ENCODE measurements around the gene OGFOD3. TPM values are rescaled to one million over a fixed set of nuclear protein-coding genes. Genes with fewer than 3 reads are reported as not detected.
A peak's percentile ranks its signal among the peaks of the same experiment; 100 is the strongest.

Gene OGFOD3
- total and polyA plus RNA-seq, 5 donors = 27.9 to 34.0 (median 28.9) TPM

DNA sequence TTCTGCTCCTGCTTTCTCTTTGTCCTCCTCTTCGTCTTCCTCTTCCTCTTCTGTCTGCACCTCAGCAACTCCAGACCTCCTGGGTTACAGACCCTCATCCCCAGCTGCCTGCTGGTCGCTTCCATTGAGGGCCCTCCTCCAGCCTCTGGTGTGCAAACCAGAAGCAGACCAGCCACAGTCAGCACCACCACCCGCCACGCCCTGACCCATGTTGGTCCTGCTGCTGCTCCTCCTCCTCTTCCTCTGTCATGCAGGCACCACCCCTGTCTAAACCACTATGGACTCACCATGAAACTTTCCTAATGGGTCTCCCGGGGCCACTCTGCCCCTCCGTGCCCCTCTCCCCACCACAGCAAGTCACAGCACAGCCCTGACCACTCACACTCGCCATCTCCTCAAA lies 11.4 kb upstream of the OGFOD3 start:
- no peak overlapping the region for H3K27ac ChIP-seq (ENCODE audit: low read length)
- H3K4me3 ChIP-seq (ENCODE audit: low read length) = no peak overlapping the region
- H3K9me3 ChIP-seq (ENCODE audit: control insufficient read depth, low read length) = no peaks in the 10 kb centered on the region
- 88% methylated on average over 7 of the region's 7 CpGs for WGBS
- ATAC-seq = no peak
- intact Hi-C loops (cut with DNase I) = no loop called here
- H3K4me1 ChIP-seq (ENCODE audit: control insufficient read depth, insufficient read depth, low read length) = no peaks in the 10 kb centered on the region
- no peak for DNase-seq
- no peaks in the 10 kb centered on the region for H3K27me3 ChIP-seq (ENCODE audit: control insufficient read depth, insufficient read depth)

GRCh38 chr17:82428546-82428945 lies 10.2 kb upstream of the OGFOD3 start:
- H3K4me3 ChIP-seq (ENCODE audit: low read length) = no peak overlapping the region
- intact Hi-C loops (cut with DNase I) = no loop called here
- no peak overlapping the region for H3K27ac ChIP-seq (ENCODE audit: low read length)
- H3K4me1 ChIP-seq (ENCODE audit: control insufficient read depth, insufficient read depth, low read length) = no peaks in the 10 kb centered on the region
- H3K27me3 ChIP-seq (ENCODE audit: control insufficient read depth, insufficient read depth) = no peaks in the 10 kb centered on the region
- WGBS = 95% methylated on average over 3 of the region's 3 CpGs
- DNase-seq (no peak), ATAC-seq (no peak)
- no peaks in the 10 kb centered on the region for H3K9me3 ChIP-seq (ENCODE audit: control insufficient read depth, low read length)

- Histone ChIP-seq H3K27ac (ENCODE audit: low read length) (no peak overlapping the region), H3K4me1 (ENCODE audit: control insufficient read depth, insufficient read depth, low read length) (no peaks in the 10 kb centered on the region), H3K27me3 (ENCODE audit: control insufficient read depth, insufficient read depth) (no peaks in the 10 kb centered on the region), H3K9me3 (ENCODE audit: control insufficient read depth, low read length) (no peaks in the 10 kb centered on the region), H3K4me3 (ENCODE audit: low read length) (no peak overlapping the region)
- WGBS = 98% methylated on average over 2 of the region's 2 CpGs
- ATAC-seq (no peak), DNase-seq (no peak)
- intact Hi-C loops (cut with DNase I) = no loop called here
Observed at GRCh38 chr17:82424863-82425159, 6.4 kb upstream of the OGFOD3 start.

DNA sequence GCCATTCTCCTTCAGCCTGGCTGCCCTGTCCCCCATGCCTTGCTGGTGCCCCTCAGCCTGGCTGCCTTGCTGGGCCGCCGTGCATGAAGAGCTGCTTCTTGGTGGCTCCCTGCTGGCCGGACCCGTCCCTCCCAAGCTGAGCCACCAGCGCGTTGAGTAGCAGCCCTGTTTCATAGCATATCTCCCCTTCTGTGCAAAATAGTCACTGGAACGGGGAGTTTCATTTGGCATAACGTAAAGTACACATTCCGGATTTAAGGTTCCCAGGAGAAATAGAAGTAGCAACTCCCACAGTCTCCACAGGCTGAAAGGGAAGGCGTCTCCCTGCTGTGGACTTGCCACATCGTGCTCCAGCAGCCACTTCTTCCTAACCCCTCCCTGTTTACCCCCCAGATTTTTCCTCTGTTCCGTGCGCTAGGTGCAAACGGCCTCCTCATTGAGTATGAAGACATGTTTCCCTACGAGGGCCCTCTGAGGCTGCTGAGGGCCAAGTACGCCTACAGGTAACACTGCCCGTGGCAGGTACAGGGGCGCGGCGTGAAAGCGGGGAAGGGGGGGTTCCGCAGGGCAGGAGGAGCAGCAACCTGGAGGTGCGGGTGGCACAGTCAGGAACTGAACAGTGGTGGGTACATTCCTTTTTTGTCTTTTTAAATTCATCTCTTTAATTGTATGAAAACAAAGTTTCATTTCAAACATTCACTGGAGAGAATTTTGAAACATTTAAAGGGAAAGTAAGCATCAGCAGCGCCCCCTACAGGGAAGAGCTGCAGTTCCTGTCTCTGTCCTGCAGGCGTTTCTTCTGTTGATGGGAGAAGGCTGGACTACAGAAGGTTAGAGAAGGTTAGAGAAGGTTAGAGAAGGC lies 5.8 kb upstream of the OGFOD3 start:
- intact Hi-C loops (cut with DNase I) = no loop called here
- Histone ChIP-seq H3K4me3 (ENCODE audit: low read length) (no peak overlapping the region), H3K9me3 (ENCODE audit: control insufficient read depth, low read length) (no peaks in the 10 kb centered on the region), H3K27ac (ENCODE audit: low read length) (no peak overlapping the region), H3K4me1 (ENCODE audit: control insufficient read depth, insufficient read depth, low read length) (no peaks in the 10 kb centered on the region), H3K27me3 (ENCODE audit: control insufficient read depth, insufficient read depth) (no peaks in the 10 kb centered on the region)
- WGBS = 77% methylated on average over 25 of the region's 25 CpGs
- peak in 1 of 3 donors; percentile 79 for DNase-seq
- ATAC-seq = peak in 1 of 2 donors; percentile 49

DNA sequence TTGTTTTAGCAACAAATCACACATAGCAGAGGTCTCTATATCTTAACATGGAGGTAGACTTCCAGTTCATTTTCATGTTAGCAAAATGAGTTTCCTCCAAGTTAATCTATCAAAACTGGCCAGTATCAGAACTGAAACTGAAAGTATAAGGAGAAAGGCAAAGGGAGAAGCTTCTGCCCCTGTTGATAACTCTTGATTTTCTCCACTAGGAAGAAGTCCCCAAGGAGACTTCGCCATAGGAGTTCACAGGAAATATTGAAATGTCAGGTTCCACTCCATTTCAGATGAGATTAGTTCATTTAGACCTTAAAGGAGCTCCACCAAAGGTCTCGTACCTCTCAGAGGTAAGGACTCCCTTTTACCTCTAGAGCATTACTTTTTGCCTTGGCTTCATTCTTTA lies 1.2 kb upstream of the OGFOD3 start:
- no peaks in the 10 kb centered on the region for H3K9me3 ChIP-seq (ENCODE audit: control insufficient read depth, low read length)
- H3K27ac ChIP-seq (ENCODE audit: low read length) = no peak overlapping the region
- WGBS = 71% methylated on average over 2 of the region's 2 CpGs
- ATAC-seq (no peak), DNase-seq (no peak)
- H3K4me3 ChIP-seq (ENCODE audit: low read length) = no peak overlapping the region
- intact Hi-C loops (cut with DNase I) = loop anchor here in 2 of 4 donors (5.0 to 10.0 kb wide), 2 partner anchors 65 to 67 kb away; partner anchors contain the start of gene TEX19 (in 1 of the 2)
- no peaks in the 10 kb centered on the region for H3K27me3 ChIP-seq (ENCODE audit: control insufficient read depth, insufficient read depth)
- H3K4me1 ChIP-seq (ENCODE audit: control insufficient read depth, insufficient read depth, low read length) = peaks cover 3% of the 10 kb centered on the region

DNA sequence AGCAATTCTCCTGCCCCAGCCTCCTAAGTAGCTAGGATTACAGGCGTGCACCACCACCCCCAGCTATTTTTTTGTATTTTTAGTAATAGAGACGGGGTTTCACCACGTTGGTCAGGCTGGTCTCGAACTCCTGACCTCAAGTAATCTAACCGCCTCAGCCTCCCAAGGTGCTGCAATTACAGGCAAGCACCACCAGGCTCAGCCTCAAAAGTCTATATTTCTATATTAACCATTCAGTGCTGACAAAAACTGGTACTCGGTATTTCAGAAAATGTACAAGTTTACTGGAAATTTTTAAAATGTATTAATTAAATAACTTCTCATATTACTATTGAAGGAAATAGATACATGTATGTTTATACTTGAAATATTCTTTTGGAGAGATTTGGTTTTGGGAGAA lies 1.6 kb downstream of the OGFOD3 start:
- 90% methylated on average over 6 of the region's 6 CpGs for WGBS
- ATAC-seq (no peak), DNase-seq (no peak)
- Histone ChIP-seq H3K9me3 (ENCODE audit: control insufficient read depth, low read length) (no peaks in the 10 kb centered on the region), H3K4me3 (ENCODE audit: low read length) (no peak overlapping the region), H3K4me1 (ENCODE audit: control insufficient read depth, insufficient read depth, low read length) (peaks cover 3% of the 10 kb centered on the region), H3K27ac (ENCODE audit: low read length) (no peak overlapping the region), H3K27me3 (ENCODE audit: control insufficient read depth, insufficient read depth) (no peaks in the 10 kb centered on the region)
- intact Hi-C loops (cut with DNase I) = loop anchor here in 2 of 4 donors (5.0 to 10.0 kb wide), 2 partner anchors 62 to 64 kb away; partner anchors contain the start of gene TEX19 (in 1 of the 2)

- no peak for DNase-seq
- no peaks in the 10 kb centered on the region for H3K9me3 ChIP-seq (ENCODE audit: control insufficient read depth, low read length)
- H3K4me1 ChIP-seq (ENCODE audit: control insufficient read depth, insufficient read depth, low read length) = peaks cover 3% of the 10 kb centered on the region
- H3K27me3 ChIP-seq (ENCODE audit: control insufficient read depth, insufficient read depth) = no peaks in the 10 kb centered on the region
- no peak for ATAC-seq
- no peak overlapping the region for H3K4me3 ChIP-seq (ENCODE audit: low read length)
- 92% methylated on average over 4 of the region's 4 CpGs for WGBS
- intact Hi-C loops (cut with DNase I) = loop anchor here in 2 of 4 donors (5.0 to 10.0 kb wide), 2 partner anchors 61 to 64 kb away; partner anchors contain the start of gene TEX19 (in 1 of the 2)
- H3K27ac ChIP-seq (ENCODE audit: low read length) = no peak overlapping the region
Observed at GRCh38 chr17:82416264-82416663, 2.1 kb downstream of the OGFOD3 start.

DNA sequence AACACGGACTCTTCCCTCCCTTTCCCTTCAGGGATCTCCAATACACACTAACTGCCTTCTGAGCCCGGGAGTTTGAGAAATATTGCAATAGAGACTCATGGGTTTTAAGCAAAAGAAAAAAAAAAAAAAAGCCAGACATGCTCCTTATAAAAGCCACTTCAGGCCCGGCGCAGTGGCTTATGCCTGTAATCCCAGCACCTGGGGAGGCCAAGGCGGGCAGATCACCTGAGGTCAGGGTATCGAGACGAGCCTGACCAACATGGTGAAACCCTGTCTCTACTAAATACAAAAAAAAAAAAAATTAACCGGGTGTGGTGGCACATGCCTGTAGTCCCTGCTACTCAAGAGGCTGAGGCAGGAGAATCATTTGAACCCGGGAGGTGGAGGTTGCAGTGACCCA lies 2.6 kb downstream of the OGFOD3 start:
- Histone ChIP-seq H3K27me3 (ENCODE audit: control insufficient read depth, insufficient read depth) (no peaks in the 10 kb centered on the region), H3K4me3 (ENCODE audit: low read length) (no peak overlapping the region), H3K27ac (ENCODE audit: low read length) (no peak overlapping the region), H3K4me1 (ENCODE audit: control insufficient read depth, insufficient read depth, low read length) (peaks cover 3% of the 10 kb centered on the region), H3K9me3 (ENCODE audit: control insufficient read depth, low read length) (no peaks in the 10 kb centered on the region)
- no peak for DNase-seq
- intact Hi-C loops (cut with DNase I) = loop anchor here in 2 of 4 donors (5.0 to 10.0 kb wide), 2 partner anchors 61 to 63 kb away; partner anchors contain the start of gene TEX19 (in 1 of the 2)
- ATAC-seq = no peak
- WGBS = 90% methylated on average over 9 of the region's 9 CpGs

DNA sequence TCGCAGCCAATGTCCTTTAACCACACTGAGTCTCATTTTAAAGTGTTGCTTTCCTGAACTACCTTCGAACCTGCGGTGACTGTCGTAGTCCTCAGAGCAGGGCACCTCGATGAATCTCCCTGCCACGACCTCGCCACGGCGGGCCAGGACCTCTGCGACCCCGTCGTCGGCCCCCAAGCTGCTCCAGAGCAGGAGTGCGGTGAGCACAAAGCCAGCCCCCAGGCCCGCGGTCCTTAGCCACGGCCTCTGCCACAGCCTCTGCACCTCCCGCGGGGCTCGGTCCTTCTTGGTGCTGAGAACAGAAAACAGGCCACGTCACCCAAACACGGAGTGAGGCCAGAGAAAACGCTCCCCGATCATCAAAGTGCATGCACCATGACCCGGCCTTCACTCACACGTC lies 3.0 kb downstream of the OGFOD3 start:
- ATAC-seq = no peak
- intact Hi-C loops (cut with DNase I) = loop anchor here in 2 of 4 donors (5.0 to 10.0 kb wide), 2 partner anchors 61 to 63 kb away; partner anchors contain the start of gene TEX19 (in 1 of the 2)

GRCh38 chr17:82414548-82415281 lies 3.7 kb downstream of the OGFOD3 start:
- ATAC-seq = peak; percentile 74 to 77
- Histone ChIP-seq H3K9me3 (ENCODE audit: control insufficient read depth, low read length) (no peaks in the 10 kb centered on the region), H3K27ac (ENCODE audit: low read length) (no peak overlapping the region), H3K4me1 (ENCODE audit: control insufficient read depth, insufficient read depth, low read length) (peaks cover 3% of the 10 kb centered on the region), H3K27me3 (ENCODE audit: control insufficient read depth, insufficient read depth) (no peaks in the 10 kb centered on the region), H3K4me3 (ENCODE audit: low read length) (no peak overlapping the region)
- intact Hi-C loops (cut with DNase I) = loop anchor here in 3 of 4 donors (1.0 to 10.0 kb wide), 3 partner anchors 60 to 63 kb away; partner anchors contain the start of gene TEX19 (in 1 of the 3)
- WGBS = 21% methylated on average over 38 of the region's 38 CpGs
- peak; percentile 69 to 91 (median 91) for DNase-seq

More for the DNA sequence above, 3.0 kb downstream of the OGFOD3 start:
- H3K27ac ChIP-seq (ENCODE audit: low read length) = no peak overlapping the region
- H3K4me3 ChIP-seq (ENCODE audit: low read length) = no peak overlapping the region
- 90% methylated on average over 26 of the region's 26 CpGs for WGBS
- H3K4me1 ChIP-seq (ENCODE audit: control insufficient read depth, insufficient read depth, low read length) = peaks cover 3% of the 10 kb centered on the region
- DNase-seq = no peak
- H3K27me3 ChIP-seq (ENCODE audit: control insufficient read depth, insufficient read depth) = no peaks in the 10 kb centered on the region
- H3K9me3 ChIP-seq (ENCODE audit: control insufficient read depth, low read length) = no peaks in the 10 kb centered on the region

All from right cardiac atrium (tissue), 5 donors.